SU-DHL-6 (cell line): ENCODE measurements around the gene DRGX.

Source experiments
- H2AFZ ChIP-seq: fragments of 200-600 bp; sonication (generic); 2 replicates; pipeline ENCODE4 v1.6.1; 2014; ENCODE audit warnings: low read depth, mild to moderate bottlenecking, moderate library complexity, mixed read lengths, antibody characterized with exemption, low read length; ENCODE audit not compliant: severe bottlenecking
- H3F3A ChIP-seq: fragments of 200-600 bp; shearing (Covaris generic); 2 replicates; pipeline ENCODE4 v1.6.0; 2016; ENCODE audit warnings: antibody characterized with exemption, mild to moderate bottlenecking; ENCODE audit not compliant: insufficient read depth
- H3K27ac ChIP-seq: fragments of 200-600 bp; sonication (generic); 2 replicates; pipeline ENCODE4 v1.5.1; 2016; ENCODE audit warnings: low read depth, mild to moderate bottlenecking, low read length, moderate library complexity, mixed read lengths
- H3K27me3 ChIP-seq: fragments of 200-600 bp; sonication (generic), shearing (Covaris generic); 2 replicates; pipeline ENCODE4 v1.6.0; 2014; ENCODE audit warnings: mild to moderate bottlenecking, low read length
- H3K36me3 ChIP-seq: fragments of 200-600 bp; sonication (generic); 2 replicates; pipeline ENCODE4 v1.6.1; 2014; ENCODE audit warnings: mild to moderate bottlenecking, low read length, mixed read lengths
- H3K4me2 ChIP-seq: fragments of 300-600, 200-600 bp; shearing (Covaris generic), sonication (generic); 2 replicates; pipeline ENCODE4 v1.6.0; 2014; ENCODE audit warnings: low read length, low read depth, mild to moderate bottlenecking; ENCODE audit not compliant: poor library complexity, severe bottlenecking
- H3K4me3 ChIP-seq: fragments of 200-600 bp; sonication (generic); 2 replicates; pipeline ENCODE4 v1.5.1; 2014; ENCODE audit warnings: antibody characterized with exemption, low read length, mild to moderate bottlenecking, mixed read lengths; ENCODE audit not compliant: insufficient read depth, poor library complexity, severe bottlenecking
- H3K79me2 ChIP-seq: fragments of 200-600 bp; sonication (generic); 2 replicates; pipeline ENCODE4 v1.6.1; 2014; ENCODE audit warnings: mild to moderate bottlenecking, low read length, moderate library complexity; ENCODE audit not compliant: insufficient read depth
- H3K9ac ChIP-seq: fragments of 200-600 bp; sonication (generic); 2 replicates; pipeline ENCODE4 v1.7.0; 2014; ENCODE audit warnings: mild to moderate bottlenecking, low read length
- H3K9me2 ChIP-seq: fragments of 200-600 bp; sonication (generic); replicated peaks from 2 replicates; pipeline ENCODE4 v1.6.1; 2014; ENCODE audit warnings: low read length; ENCODE audit not compliant: insufficient read depth
- H3K9me3 ChIP-seq: fragments of 200-600 bp; sonication (generic); 2 replicates; pipeline ENCODE4 v1.6.1; 2014; ENCODE audit warnings: low read length, mixed read lengths; ENCODE audit not compliant: insufficient read depth
- H4K20me1 ChIP-seq: fragments of 200-600 bp; sonication (generic); 2 replicates; pipeline ENCODE4 v1.6.1; 2014; ENCODE audit warnings: low read depth, mild to moderate bottlenecking, antibody characterized with exemption, low read length, moderate library complexity, mixed read lengths
- CTCF ChIP-seq: fragments of 200-600 bp; sonication (generic); IDR thresholded peaks from one replicate; pipeline ENCODE4 v1.5.1; 2017; ENCODE audit warnings: antibody characterized with exemption, mild to moderate bottlenecking, low read length, moderate library complexity; ENCODE audit not compliant: insufficient read depth, poor library complexity, severe bottlenecking
- EZH2phosphoT487 ChIP-seq: fragments of 200-600 bp; sonication (generic), shearing (Covaris generic); conservative IDR thresholded peaks from 2 replicates; pipeline ENCODE4 v1.6.1; 2018; ENCODE audit warnings: mild to moderate bottlenecking, antibody characterized with exemption, low read length, moderate library complexity, mixed read lengths

The DRGX gene

GRCh38 chr10:49320191-49320590, 75.7 kb downstream of the DRGX start:
- no peak overlapping the region for H3K27ac ChIP-seq
- TF ChIP-seq CTCF, result no peak
- H3K9ac ChIP-seq, result no peak overlapping the region
- H3K4me3 ChIP-seq, result no peak overlapping the region
- H3K9me3 ChIP-seq, result no peaks in the 10 kb centered on the region
- H3K4me2 ChIP-seq, result no peak overlapping the region
- no peaks in the 10 kb centered on the region for H3K79me2 ChIP-seq
- H3K36me3 ChIP-seq, result no peaks in the 10 kb centered on the region
- H2AFZ ChIP-seq, result no peak overlapping the region
- no peaks in the 10 kb centered on the region for H3K27me3 ChIP-seq
- H4K20me1 ChIP-seq, result no peaks in the 10 kb centered on the region
- no peaks in the 10 kb centered on the region for H3F3A ChIP-seq
- no peaks in the 10 kb centered on the region for H3K9me2 ChIP-seq

GRCh38 chr10:49319206-49319605, 76.7 kb downstream of the DRGX start:
- H3K9ac ChIP-seq, result no peak overlapping the region
- no peak overlapping the region for H3K27ac ChIP-seq
- H3K9me3 ChIP-seq, result no peaks in the 10 kb centered on the region
- H4K20me1 ChIP-seq, result no peaks in the 10 kb centered on the region
- no peaks in the 10 kb centered on the region for H3K27me3 ChIP-seq
- H3K4me3 ChIP-seq, result no peak overlapping the region
- H3K4me2 ChIP-seq, result no peak overlapping the region
- H3K79me2 ChIP-seq, result no peaks in the 10 kb centered on the region
- no peaks in the 10 kb centered on the region for H3F3A ChIP-seq
- TF ChIP-seq CTCF (no peak), EZH2phosphoT487 (no peak)
- no peak overlapping the region for H2AFZ ChIP-seq
- no peaks in the 10 kb centered on the region for H3K9me2 ChIP-seq
- no peaks in the 10 kb centered on the region for H3K36me3 ChIP-seq

GRCh38 chr10:49318755-49319154, 77.1 kb downstream of the DRGX start:
- Histone ChIP-seq H3K9me2 (no peaks in the 10 kb centered on the region), H4K20me1 (no peaks in the 10 kb centered on the region), H3K9ac (no peak overlapping the region), H3K9me3 (no peaks in the 10 kb centered on the region), H3K79me2 (no peaks in the 10 kb centered on the region), H3F3A (no peaks in the 10 kb centered on the region), H3K27ac (no peak overlapping the region), H2AFZ (no peak overlapping the region), H3K4me2 (no peak overlapping the region), H3K36me3 (no peaks in the 10 kb centered on the region), H3K27me3 (no peaks in the 10 kb centered on the region), H3K4me3 (no peak overlapping the region)
- no peak for TF ChIP-seq EZH2phosphoT487
- TF ChIP-seq CTCF, result no peak

GRCh38 chr10:49318028-49318427, 77.9 kb downstream of the DRGX start:
- Histone ChIP-seq H3K36me3 (no peaks in the 10 kb centered on the region), H3K27me3 (no peaks in the 10 kb centered on the region), H3K79me2 (no peaks in the 10 kb centered on the region), H3K9me2 (no peaks in the 10 kb centered on the region), H3K9ac (no peak overlapping the region), H4K20me1 (no peaks in the 10 kb centered on the region), H3K4me2 (no peak overlapping the region), H3K27ac (no peak overlapping the region), H3K9me3 (no peaks in the 10 kb centered on the region), H2AFZ (no peak overlapping the region), H3K4me3 (no peak overlapping the region), H3F3A (no peaks in the 10 kb centered on the region)
- TF ChIP-seq EZH2phosphoT487 (no peak), CTCF (no peak)
